ENCODE results near the gene BANF1.
"Not testable (repeated sequence)": the region's sequence is repeated elsewhere in the genome, so short reads cannot be mapped to it uniquely, and the experiment has no call there.

The BANF1 gene

DNA sequence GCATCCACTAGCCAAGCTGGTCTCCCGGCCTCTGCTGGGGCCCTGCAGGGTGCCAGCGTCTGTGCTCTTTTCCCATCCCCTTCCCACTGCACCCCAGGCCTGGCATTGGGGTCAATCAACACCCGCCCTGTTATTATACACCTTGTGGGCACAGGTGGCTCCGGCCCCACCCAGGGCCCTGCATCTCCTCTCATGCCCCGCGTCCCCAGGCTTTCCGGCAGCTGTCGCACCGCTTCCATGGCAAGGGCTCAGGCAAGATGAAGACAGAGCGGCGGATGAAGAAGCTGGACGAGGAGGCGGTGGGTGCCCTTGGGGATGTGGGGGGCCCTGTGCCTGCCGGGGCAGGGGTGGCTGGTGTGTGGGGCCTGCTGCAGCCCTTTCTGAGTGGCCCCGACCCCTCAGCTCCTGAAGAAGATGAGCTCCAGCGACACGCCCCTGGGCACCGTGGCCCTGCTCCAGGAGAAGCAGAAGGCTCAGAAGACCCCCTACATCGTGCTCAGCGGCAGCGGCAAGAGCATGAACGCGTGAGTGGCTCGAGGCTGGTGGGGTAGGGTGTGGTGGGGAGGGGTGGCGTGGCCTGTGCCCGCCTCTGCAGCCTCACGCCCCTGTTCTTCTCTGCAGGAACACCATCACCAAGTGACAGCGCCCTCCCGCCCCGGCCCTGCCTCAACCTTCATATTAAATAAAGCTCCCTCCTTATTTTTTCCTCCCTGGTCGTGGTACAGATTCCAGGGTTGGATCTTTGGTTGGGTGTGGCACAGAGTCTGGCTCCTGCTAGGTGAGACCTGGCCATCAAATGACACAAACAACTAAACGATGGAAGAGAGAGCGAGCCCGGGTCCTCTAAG, 23.7 kb upstream of the BANF1 start:
- no peak for DNase-seq (ENCODE audit: low read depth)

DNA sequence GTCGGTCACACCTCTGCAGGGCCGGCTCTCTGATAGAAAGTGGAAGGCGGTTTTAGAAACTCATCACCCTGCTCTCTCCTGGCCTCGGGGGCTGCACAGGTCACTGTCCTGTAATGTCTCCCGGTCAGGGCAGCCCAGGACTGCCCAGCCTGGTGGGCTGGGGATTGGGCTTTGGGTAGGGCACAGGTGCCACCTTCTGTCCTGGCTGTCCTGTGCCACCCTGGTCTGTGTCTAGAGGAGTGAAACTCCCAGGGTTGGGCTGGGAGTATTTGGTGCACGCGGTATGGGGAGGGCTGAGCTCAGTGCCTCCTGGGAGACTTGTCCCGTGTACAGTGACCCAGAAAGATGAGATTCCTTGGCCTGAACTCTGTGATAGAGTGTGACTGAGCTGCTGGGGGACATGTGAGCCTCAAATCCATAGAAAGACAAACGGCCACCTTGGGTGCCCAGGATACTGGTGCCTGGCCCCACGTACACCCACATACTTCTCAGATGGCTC, 23.0 kb upstream of the BANF1 start:
- no peak for DNase-seq (ENCODE audit: low read depth)

DNA sequence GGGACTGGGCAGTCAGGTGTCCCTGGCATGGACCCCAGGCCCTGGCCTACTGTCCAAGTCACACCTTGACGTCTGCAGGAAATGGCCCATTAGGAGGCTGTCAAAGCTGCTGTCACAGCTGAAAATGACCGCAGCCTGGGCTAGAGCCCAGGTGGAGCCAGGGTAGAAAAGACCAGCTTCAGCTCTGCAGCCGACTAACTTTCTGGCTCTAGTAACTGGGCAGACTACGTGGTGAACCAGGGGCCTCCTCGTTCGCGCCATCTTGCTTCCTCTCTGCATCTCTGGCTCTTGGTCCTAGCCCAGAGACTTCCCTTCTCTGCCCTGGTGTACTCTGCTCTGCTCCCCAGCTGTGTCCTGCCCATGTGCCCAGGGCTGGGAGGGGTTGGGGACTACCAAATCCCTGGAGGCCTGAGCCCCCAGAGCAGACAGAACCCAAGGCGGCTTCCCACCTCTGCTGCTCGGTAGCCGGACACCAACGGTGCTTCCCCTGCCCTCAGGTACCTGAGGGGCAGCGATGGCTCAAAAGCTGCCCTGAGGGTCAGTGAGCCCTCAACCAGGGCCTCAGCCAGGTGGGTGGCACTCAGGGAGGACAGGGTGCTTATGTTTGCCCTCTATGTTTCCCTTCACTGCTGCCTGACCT, 21.1 kb upstream of the BANF1 start:
- no peak for DNase-seq (ENCODE audit: low read depth)

DNA sequence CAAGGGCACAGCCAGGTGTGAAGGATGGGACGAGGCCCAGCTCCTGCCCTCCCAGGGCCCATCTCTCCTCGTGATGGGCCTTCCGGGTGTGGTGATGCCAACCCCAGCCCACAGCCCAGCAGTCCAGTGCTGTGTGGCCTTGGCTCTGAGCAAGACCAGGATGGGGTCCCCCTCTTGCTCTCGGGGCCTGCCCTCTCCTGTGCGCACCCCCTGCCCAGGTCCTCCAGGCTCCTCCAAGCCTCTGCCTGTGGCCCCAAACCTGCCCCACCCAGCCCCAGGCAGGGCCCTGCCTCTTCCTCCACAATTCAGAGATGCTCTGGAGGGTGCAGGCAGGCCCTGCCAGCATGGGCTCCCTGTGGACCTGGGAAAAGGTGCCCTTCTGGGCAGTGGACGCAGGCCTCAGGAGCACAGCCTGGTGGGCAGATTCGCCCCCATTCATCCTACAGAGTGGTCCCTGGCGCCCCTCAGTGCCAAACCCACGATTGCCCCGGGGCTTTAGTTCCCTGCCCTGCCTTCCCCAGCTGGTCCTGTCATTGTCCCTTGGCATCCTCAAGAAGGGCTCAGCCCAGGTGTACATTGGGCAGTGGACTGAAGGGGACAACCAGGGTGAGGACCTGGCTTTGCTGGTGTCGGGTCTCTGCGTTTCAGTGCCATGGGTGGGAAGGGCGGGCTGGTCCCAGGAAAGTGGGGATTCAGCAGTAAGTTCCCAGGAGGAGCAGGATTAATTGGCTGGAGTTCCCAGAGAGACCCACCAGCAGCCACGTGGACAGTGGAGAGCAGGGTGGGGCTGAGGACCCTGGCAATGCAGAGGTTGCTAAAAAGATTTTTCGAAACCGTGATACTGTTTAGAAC, 20.1 kb upstream of the BANF1 start:
- DNase-seq (ENCODE audit: low read depth): no peak

DNA sequence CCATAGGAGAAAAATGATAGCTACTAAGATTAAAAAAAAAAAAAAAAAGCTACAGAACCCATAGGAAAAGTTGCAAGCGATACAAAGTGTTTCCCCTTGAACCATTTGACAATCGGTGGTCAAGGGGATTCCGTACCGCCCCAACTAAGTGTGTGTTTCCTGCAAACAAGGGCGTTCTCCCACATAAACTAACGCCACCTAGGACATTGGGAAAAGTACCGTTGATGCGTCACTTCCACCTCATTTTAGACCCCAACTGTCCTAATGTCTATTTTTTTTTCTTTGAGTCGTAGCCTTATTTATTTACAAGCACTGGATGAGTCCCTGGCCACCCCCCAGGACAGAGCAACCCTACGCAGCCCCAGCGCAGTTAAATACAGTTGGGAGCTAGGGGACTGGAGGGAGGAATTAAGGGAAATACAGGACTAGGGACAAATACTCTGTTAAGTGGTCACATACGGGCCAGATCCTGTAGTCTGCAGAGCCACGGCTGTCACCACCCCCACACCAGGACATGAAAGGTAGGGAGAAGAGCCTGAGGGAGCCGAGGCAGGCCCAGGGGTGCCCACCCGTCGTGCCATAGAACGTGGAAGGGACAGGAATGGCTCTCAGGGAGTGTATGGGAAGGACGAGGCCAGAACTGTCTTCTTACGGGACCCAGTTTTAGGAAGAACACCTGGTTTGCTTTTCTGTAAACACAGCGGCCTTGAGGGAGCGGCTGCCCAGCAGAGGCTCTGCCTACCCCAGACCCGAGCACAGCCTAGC, 19.3 kb upstream of the BANF1 start:
- DNase-seq (ENCODE audit: low read depth): no peak

DNA sequence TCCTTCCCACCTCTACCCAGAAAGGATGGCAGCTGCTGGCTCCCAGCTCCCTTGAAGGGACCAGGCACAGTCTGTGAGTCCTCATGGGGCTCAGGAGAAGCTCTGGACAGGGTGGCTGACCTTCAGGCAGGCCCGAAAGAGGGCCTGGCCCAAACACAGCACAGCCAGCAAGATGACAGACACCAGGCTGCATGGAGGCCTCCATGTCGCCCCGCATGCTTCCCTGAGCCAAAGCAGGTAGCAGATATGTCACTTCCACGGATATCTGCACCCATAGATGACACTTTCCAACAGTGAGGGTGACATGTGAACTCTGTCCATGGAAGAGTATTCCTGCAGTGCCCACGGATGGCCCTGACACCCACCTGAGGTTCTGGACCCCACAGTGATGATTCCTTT, 18.7 kb upstream of the BANF1 start:
- DNase-seq (ENCODE audit: low read depth): no peak

DNA sequence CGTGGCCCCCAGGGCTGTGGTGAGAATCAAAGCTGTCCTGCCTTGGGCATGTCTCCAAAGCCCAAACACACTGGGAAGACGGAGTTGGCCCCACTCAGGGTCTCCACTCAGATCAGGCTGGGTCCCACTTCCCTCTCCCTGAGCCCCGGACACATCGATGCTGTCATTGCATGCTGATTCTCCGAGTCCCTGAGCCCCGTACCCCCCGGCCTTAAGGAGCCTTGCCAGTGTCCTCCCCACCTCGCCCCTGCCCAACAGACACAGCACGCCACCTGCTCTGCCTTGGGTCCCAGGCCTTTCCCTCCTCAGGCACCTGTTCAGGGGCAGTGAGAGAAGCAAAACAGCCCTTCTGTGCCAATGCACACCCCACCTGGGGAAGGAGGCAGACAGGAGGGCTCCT, 15.0 kb upstream of the BANF1 start:
- DNase-seq (ENCODE audit: low read depth): no peak

DNA sequence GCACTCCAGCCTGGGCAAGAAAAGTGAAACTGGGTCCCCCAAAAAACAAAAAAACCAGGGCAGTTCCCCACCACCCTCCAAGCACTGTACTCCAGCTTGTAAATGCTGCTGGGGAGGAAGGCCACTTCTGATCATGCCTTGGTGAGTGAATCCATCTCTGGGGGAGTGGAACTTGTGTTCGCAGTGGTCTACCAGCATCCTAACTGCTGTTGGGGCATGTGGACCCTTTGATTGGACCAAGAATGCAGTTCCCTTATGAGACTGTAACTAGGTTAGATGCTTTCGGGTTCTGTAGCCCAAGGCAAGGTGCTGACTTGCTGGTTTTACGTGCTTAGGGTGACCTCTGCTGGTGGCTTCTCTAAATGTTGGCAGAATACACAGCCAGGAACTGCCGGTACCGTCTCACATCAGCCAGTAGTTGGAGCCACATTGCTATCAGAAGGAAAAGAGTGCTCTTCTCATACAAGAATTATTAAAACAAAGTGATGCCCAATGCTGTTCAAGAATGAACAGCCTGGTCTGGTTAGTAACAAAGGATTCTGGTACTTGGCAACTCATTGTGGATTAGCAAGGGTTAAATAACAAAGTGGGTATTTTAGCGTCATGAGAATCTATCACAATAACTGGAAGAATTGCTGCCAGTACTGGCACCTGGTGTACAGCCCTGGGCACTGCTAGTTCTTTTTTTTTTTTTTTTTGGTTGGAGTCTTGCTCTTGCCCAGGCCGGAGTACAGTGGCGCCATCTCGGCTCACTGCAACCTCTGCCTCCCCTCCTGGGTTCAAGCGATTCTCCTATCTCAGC, 13.3 kb upstream of the BANF1 start:
- peak; percentile 94 for DNase-seq (ENCODE audit: low read depth)

DNA sequence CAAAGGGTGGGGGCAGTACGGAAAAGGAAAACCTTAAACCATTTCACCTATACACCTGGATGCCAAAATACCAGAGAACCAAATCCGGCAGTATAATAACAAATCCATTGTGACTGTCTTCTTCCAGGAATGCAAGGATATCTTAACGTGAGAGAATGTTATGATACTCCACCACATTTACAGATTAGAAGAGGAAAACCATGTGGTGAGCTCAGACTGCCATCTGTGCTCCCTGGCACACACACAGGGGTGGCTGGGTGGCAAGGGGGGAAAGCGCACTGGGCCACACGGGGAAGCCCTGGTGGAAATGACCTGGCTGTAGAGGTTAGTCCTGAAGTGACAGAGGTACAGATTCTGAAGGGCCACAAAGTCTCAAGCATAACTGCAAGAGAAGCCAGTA, 10.2 kb upstream of the BANF1 start:
- no peak for DNase-seq (ENCODE audit: low read depth)

DNA sequence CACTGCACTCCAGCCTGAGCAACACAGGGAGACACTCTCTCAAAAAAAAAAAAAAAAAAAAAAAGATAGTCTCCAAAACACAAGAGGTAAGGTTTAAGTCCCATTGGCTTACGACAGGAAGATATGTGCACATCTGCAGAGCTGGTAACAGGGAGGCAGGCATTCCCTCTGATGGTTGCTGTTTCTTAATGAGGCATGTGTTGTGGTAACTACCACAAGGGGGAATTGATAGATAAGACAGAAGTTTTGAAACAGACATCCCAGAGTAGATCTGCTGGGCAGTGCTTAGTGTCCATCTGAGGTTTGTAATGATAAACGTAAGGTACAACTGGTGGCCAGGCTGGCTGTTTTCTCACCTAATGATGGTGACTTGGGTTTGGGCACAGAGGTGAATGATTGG, 5.0 kb upstream of the BANF1 start:
- DNase-seq (ENCODE audit: low read depth): no peak

DNA sequence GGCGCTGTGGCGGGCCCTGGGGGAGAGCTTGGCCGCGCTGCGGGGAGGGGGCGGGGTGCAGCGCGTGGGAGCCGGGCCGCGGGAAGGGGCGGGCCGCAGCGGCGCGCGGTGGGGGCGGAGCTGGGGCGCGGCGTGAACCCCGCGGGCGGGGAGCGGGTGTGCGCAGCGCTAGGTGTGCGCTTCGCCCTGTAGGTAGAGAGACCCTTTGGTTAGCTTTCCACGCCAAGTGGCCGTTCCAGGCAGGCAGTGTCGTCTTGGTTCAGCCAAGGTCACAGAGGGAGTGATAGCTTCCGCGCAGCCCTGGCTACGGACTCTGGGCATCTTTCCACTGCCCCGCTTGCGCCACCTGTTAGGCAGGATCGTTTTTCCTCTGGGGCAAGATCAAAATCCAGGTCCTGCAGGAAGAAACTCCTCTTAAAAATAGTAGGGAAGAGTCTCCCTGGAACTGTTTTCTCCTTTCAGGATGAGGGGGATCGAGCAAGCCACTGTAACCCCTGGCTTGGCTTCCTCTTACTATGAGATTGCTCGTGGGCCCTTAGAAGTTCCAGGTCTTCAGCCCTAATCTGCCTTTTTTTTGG, 434 bp downstream of the BANF1 start:
- DNase-seq (ENCODE audit: low read depth): peak; percentile 20

DNA sequence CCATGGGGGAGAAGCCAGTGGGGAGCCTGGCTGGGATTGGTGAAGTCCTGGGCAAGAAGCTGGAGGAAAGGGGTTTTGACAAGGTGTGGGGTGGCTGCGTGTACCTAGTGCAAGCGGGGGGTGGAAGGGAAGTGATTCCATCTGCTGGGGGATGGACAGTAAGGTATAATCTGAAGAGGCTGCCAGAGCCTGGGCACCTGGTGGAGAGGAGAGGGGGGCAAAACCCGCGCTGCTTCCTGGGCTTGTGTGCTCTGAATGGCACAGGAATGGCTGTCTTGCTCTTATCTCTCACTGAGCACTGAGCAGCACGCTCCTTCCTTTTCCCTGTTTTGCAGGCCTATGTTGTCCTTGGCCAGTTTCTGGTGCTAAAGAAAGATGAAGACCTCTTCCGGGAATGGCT, 988 bp downstream of the BANF1 start:
- no peak for DNase-seq (ENCODE audit: low read depth)

DNA sequence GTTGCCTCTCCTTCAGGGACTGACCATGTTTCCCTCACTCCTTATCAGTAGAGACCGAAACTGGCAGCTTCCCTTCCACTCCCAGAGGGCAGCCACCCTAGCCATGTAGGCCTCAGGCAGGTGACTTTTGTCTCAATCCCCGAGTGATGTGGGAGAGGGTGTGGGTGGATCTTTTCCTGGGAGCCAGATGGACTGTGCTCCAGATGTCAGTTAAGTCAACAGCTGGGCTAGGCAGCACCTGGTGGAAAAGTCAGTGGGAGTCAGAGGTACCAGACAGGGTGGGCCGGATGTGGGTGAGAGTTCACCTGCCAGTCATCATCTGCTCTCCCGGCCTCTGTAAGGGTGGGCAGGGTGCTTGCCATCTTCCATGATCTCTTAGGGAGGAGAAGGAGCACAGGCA, 1.9 kb downstream of the BANF1 start:
- DNase-seq (ENCODE audit: low read depth): no peak

DNA sequence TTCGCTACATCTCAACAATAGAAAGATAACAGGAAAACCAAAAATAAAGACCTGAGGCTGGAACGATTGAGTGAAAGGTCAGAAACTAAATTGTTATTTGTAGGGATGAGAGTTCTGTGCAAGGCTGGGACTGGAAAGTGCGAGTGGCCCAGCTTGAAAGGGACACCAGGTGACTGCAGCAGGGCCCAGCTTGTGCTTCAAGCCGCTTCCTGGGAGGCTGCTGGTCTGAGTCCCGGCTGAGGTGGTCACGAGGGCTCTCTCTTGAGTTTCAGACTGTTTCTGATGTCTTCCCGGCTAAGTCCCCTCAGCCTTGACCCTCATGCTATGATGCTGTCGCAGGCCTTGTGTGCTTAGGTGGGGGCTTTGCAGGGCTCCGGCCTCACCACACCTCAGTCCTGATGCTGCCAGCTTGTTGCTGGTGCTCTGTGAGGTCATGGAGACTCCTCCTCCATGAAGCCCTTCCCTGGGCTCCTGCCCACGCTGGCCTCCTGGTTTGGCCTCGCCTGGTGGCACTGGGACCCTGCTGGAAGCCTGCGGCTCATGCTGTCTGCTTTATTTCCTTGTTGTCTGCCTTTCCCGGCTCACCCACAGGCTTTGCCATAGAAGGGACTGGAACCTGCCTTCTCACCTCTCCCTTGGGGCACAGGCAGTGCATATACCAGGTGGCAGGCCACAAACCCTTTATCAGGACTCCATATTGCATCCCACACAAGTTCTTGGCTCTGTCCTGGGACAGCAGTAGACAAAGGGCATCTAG, 4.0 kb downstream of the BANF1 start:
- DNase-seq (ENCODE audit: low read depth): no peak

DNA sequence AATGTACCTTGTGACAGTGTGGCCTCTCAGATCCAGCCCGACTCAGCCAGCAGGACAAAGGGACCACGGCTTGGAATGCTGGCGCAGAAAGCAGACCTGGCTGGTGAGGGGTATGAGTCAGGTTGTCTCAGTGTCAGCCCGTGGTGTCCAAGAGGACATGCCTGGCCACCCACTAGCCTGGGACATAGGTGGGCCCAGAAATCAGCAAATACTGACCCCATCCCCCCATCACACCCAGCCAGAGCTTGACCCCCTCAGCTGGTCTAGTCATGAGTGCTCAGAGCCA, 4.5 kb downstream of the BANF1 start:
- DNase-seq (ENCODE audit: low read depth): no peak

DNA sequence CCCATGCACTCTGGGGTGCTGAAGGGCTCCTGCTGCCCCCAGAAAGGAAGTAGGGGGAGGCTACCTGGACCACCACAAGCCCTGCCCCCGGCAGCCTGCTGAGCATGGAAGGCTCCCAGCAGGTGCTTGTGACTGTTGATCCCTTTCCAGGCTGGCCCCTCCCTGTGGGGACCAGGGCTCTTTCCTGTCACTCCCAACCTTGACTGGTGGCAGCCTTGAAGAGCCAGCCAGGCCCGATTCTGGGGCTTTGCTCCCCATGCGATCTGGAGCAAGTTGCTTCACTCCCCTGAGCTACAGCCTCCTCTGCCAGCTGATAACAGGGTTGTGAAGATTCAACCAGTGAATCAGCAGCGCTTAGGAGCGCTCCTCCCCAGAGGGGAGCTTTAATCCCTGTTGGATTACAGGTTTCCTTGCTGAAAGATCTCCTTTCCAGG, 4.9 kb downstream of the BANF1 start:
- no peak for DNase-seq (ENCODE audit: low read depth)

DNA sequence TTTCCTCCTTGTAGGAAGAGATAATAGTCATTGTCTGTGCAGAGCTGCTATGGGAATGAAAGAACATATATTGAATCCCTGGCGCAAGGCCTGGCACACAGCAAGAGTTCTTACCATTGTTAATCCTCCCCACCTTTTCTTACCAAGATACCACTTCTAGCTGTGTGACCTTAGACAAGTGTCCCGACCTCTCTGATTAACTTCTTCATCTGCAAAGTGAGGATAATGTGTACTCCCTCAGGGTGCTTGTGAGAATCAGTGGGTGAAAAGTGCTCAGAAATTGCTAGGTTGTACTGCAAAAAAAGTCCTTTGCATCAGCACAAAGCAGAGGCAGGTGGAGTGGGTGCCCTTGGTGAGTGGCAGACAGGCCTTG, 5.8 kb downstream of the BANF1 start:
- DNase-seq (ENCODE audit: low read depth): no peak

DNA sequence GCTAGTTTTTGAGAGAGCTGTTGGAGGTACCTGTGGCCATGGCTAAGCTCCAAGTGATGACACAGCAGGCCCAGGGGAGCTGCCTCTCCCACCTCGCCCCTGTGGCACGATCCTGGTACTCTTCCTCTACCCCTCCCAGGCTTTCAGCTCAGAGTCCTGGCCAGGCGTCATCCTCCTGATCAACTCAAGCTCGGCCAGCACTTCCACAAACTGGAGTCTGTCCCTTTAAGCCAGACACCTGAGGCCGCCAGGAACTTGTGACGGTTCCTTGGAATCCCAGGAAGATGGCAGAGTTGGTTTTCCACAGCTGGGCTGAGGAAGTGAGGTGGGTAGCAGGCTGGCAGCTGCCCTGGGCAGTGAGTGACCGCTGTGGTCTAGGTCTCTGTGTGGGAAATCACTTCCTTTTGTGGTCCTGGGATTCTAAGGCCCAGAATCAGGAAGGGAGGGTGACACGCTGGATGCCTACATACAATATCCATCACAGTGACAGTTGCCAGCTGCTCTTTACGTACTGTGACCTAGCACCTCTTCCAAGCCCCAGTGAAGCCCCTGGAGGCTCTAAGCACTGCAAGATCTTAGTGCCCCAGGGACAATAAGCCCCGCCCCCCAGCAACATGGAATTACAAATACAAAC, 6.3 kb downstream of the BANF1 start:
- no peak for DNase-seq (ENCODE audit: low read depth)

DNA sequence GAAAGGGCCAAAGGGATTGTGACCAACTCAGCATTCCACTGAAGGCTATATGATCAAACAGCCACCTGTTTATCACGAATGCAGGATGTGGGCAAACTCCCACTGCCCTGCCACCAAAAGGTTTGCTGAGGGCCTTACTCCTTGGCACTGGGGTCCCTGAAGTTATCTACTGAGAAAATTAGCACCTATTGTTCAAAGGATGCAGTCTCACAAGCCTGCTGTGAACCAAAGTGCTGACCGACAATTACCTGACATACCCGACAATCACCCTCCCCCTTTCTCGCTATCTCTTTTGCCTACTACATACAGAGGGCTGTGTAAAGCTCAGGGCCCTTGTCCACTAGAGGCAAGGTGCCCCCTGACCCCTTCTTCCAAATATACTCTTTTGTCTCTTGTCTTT, 7.7 kb downstream of the BANF1 start:
- not testable (repeated sequence) for DNase-seq (ENCODE audit: low read depth)

All from HS-5 (cell line).